Raji (cell line): Measurements from ENCODE around the gene S100G.

ENCODE experiments used
- POLR2A ChIP-seq: IDR thresholded peaks from 2 replicates; pipeline ENCODE4 v1.6.1; 2011; ENCODE audit warnings: low read depth, low read length, control low read depth; ENCODE audit not compliant: insufficient read depth

S100G gene

GRCh38 chrX:16639966-16640365, 10.0 kb upstream of the S100G start:
- no peak for TF ChIP-seq POLR2A

GRCh38 chrX:16640823-16641222, 9.1 kb upstream of the S100G start:
- TF ChIP-seq POLR2A = no peak

- no peak for TF ChIP-seq POLR2A
Observed at GRCh38 chrX:16643176-16643575, 6.8 kb upstream of the S100G start.

- no peak for TF ChIP-seq POLR2A
Observed at GRCh38 chrX:16646366-16647138, 3.4 kb upstream of the S100G start.

- TF ChIP-seq POLR2A = no peak
Observed at GRCh38 chrX:16651391-16652024, 1.6 kb downstream of the S100G start.

GRCh38 chrX:16653424-16653823, 3.5 kb downstream of the S100G start:
- TF ChIP-seq POLR2A = no peak

DNA sequence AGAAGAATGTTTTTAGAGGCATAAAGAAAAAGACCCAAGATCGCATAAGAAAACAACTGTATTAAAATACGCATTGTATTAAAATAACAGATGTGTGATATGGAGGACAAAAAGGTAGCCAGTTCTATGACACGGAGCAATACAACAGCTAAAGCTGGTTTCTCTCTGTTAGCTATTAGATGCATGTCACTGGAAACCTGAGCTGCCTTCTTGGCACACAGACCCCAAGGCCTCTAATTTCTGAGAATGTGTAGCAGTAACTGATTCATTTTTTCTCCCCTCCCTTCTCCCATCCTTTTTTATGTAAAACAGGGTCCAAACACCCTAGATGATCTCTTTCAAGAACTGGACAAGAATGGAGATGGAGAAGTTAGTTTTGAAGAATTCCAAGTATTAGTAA, 4.1 kb downstream of the S100G start:
- TF ChIP-seq POLR2A = no peak

DNA sequence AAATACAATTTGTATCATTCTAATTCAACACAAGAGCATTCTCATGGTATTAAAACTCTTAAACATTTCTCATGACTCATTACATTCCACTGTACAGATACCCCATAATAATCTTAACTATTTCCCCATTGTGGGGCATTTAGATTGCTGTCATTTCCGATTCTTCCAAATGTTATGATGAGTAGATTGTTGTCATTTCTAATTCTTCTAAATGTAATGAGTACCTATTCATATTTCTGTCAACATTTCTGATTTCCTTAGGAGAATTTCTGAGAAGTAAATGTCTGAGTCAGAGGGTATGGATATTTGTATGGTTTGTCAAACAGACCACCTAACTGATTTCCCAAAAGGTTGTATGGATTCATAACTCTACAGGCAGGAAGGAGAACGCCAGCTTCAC, 8.3 kb downstream of the S100G start:
- TF ChIP-seq POLR2A = no peak

DNA sequence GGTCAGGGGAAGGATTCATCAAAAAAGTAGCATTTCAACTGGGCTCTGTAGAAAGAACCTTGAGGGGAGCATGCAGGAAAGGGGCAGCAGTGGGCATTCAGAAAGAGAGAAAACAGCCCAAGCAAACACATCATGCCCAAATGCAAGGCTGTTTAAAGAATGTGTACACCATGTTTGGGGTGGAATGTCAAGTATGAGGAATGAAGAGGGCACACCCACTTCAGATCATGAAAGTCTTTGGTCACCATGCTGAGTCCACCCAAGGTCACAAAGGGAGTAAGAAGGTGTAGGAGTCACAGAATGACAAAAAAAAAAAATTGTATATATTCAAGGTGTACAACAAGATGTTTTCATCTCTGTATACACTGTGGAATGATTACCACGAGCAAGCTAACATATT, 9.4 kb downstream of the S100G start:
- no peak for TF ChIP-seq POLR2A

DNA sequence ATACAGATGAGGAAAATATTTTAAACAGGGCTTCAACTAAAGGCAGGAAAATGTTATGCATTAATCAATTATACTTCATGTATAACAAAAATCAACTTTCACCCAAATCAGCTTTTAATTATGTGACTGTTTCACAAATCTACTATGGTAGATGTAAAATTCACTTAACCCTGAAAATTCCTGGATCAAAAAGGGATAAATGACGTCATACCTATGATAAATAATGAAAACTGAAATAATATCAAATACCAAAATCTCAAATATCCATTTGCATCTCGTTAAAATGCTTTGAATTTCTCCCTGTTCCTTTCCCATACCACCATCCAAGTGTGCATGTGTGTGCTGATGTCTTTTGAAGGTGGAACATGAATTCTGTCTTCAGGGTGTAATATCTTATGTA, 11.5 kb downstream of the S100G start:
- no peak for TF ChIP-seq POLR2A

GRCh38 chrX:16662402-16662801, 12.4 kb downstream of the S100G start:
- no peak for TF ChIP-seq POLR2A

DNA sequence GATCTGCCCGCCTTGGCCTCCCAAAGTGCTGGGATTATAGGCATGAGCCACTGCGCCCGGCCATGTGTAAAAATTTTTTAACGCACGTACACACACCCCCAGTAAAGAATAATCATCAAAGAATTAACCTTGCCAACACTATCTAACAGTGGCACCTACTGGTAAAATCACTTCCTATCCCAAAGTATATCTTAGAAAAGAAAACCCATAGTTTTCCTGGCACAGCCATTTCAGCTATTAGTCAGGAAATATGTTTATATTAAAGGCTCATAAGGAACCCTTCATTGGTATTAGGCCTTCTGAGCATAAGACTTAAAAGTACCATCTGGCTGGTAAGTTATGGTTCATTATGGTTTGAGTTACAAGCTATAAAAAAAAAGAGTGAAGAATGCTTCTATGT, 14.1 kb downstream of the S100G start:
- no peak for TF ChIP-seq POLR2A

DNA sequence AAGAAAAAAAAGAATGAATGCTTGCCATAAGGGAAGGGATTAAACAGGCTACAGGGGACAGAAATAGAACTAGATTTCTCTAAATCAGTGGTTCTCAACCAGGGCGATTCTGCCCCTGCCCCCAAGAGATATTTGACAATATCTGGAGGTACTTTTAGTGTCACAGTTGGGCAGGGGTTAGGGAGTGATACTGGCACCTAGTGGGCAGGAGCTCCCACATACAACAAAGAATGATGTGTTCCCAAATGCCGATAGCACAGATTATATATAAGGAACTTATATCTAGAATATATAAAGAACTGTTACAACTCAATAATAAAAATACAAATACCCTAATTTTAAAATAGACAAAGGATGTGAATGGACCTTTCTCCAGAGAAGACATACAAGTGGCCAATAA, 14.7 kb downstream of the S100G start:
- no peak for TF ChIP-seq POLR2A

- no peak for TF ChIP-seq POLR2A
Observed at GRCh38 chrX:16665089-16665488, 15.1 kb downstream of the S100G start.

DNA sequence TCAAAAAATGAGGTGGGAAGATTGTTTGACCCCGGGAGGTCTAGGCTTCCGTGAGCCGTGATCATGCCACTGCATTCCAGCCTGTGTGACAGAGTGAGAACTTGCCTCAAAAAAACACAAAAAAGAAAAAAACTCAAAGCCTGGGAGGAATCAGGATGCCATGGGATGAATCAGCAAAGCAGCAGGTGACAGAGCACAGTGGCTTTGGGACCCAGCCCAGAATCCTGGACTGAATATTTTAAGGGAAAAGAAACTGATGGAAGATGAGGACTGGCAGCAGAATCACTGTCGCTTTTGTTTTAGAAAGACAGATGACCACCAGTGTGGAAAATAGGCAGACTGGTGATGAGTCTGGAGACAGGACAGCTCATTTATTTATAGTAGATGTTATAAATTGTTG, 16.6 kb downstream of the S100G start:
- no peak for TF ChIP-seq POLR2A

- no peak for TF ChIP-seq POLR2A
Observed at GRCh38 chrX:16671005-16671404, 21.0 kb downstream of the S100G start.

DNA sequence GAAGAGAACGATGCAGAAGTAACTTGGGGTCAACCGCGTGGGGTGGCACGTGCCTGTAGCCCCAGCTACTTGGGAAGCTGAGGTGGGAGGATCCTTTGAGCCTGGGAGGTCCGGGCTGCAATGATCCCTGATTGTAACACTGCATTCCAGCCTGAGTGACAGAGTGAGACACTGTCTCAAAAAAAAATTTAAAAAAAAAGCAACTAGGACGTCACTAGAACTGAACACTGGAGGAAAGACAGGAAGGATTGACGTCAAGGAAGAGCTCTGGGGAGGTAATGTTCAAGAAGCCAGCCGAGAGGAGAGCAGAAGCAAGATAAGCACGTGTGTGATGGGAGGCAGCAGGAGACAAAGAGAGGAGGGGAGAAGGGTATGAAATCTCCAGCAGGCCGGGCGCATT, 28.7 kb downstream of the S100G start:
- TF ChIP-seq POLR2A = no peak
